Measurements from ENCODE around the gene MAP3K20. TPM values are rescaled to one million over a fixed set of nuclear protein-coding genes. Genes with fewer than 3 reads are reported as not detected.
"Not testable (repeated sequence)": the region's sequence is repeated elsewhere in the genome, so short reads cannot be mapped to it uniquely, and the experiment has no call there.

Gene MAP3K20
- total RNA-seq, 3 donors from 2014 or later, result 34.8 to 67.0 (median 42.9) TPM

DNA sequence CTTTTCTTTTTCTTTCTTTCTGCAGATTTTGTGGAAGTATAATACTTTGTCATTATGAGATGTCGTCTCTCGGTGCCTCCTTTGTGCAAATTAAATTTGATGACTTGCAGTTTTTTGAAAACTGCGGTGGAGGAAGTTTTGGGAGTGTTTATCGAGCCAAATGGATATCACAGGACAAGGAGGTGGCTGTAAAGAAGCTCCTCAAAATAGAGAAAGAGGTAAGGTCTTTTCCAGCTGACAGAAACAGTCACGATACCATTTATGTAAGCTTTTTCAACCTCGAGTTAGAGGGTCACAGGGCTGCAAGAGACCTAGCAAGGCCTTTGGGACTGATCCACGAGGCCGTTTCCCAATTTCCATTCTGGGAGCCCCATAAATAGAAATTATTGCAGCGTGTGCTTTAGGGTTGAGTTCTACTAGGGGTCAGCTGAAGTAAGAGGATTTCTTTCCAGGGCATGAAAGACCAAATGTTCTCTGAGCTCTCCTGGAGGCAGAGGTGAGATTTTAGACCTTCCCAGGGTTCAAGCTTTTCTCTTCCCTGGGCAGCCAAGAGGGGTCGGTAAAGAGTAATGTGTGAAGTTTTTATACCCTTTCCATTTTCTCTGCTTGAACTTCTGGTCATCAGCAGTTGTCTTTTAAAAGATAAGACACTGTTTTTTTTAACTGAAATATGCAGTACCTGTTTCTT is 15.5 kb downstream of the MAP3K20 start:
- H3K9me3 ChIP-seq, result no peaks in the 10 kb centered on the region
- no peak for TF ChIP-seq POLR2AphosphoS5 (IDR thresholded peaks at IDR 0.05)
- TF ChIP-seq CTCF (IDR thresholded peaks at IDR 0.05), result no peak
- no peak for TF ChIP-seq POLR2A (IDR thresholded peaks at IDR 0.05)
- H3K36me3 ChIP-seq, result no peaks in the 10 kb centered on the region
- H3K4me1 ChIP-seq, result peaks cover 0 to 4% of the 10 kb centered on the region in 2 donors
- no peaks in the 10 kb centered on the region for H3K27me3 ChIP-seq
- no peak for DNase-seq (ENCODE audit: low spot score in 2 of 2)
- intact Hi-C loops (cut with DNase I; ENCODE audit: low total_unique reads), result no loop called here
- H3K27ac ChIP-seq, result peak overlapping the region; percentile 35 to 50
- H3K4me3 ChIP-seq, result no peak overlapping the region

- Histone ChIP-seq H3K4me1 (peaks cover 0 to 4% of the 10 kb centered on the region in 2 donors), H3K27ac (peak overlapping the region; percentile 35 to 50), H3K36me3 (no peaks in the 10 kb centered on the region), H3K9me3 (no peaks in the 10 kb centered on the region), H3K4me3 (no peak overlapping the region), H3K27me3 (no peaks in the 10 kb centered on the region)
- DNase-seq (ENCODE audit: low spot score in 2 of 2), result no peak
- TF ChIP-seq POLR2A (IDR thresholded peaks at IDR 0.05), result no peak
- TF ChIP-seq POLR2AphosphoS5 (IDR thresholded peaks at IDR 0.05), result no peak
- TF ChIP-seq CTCF (IDR thresholded peaks at IDR 0.05), result no peak
- intact Hi-C loops (cut with DNase I; ENCODE audit: low total_unique reads), result no loop called here
These were observed 16.3 kb downstream of the MAP3K20 start for GRCh38 chr2:173091910-173092309.

DNA sequence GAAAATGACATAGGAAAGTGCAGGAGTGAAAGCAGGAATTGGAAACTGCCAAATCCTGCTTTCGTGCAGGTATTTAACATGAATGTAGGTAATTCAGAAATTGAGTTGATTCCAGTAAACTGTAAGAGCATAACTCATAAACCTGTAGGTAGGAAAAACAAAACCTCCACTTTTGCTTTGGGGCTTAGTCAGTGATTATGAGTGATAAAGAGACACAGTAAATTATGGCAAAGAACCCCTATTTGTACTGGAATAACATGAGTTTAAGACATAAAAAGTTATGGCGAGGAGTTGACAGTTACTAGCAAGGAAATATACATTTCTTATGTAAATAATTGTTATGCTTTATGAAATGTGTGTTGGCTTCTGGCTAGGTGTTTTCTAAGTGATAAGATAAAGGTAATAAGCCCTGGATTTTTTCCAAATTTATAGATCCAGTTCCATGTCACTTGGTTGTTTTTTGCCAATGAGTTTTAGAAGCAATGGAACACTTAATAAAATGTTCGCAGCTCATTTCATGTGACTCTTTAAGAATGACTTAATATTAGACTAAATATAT is 17.3 kb downstream of the MAP3K20 start:
- TF ChIP-seq POLR2AphosphoS5 (IDR thresholded peaks at IDR 0.05) (no peak), CTCF (IDR thresholded peaks at IDR 0.05) (no peak), POLR2A (IDR thresholded peaks at IDR 0.05) (no peak)
- no peaks in the 10 kb centered on the region for H3K36me3 ChIP-seq
- intact Hi-C loops (cut with DNase I; ENCODE audit: low total_unique reads), result no loop called here
- H3K4me3 ChIP-seq, result no peak overlapping the region
- H3K27me3 ChIP-seq, result no peaks in the 10 kb centered on the region
- H3K4me1 ChIP-seq, result peaks cover 0 to 4% of the 10 kb centered on the region in 2 donors
- H3K9me3 ChIP-seq, result no peaks in the 10 kb centered on the region
- H3K27ac ChIP-seq, result no peak overlapping the region
- DNase-seq (ENCODE audit: low spot score in 2 of 2), result no peak

- DNase-seq (ENCODE audit: low spot score in 2 of 2); H3K4me1 ChIP-seq; H3K27me3 ChIP-seq; intact Hi-C loops (cut with DNase I; ENCODE audit: low total_unique reads); H3K27ac ChIP-seq; H3K4me3 ChIP-seq; H3K36me3 ChIP-seq; H3K9me3 ChIP-seq: not testable (repeated sequence)
These were observed 18.0 kb downstream of the MAP3K20 start for GRCh38 chr2:173093617-173094016.

GRCh38 chr2:173094731-173095130 is 19.1 kb downstream of the MAP3K20 start:
- Histone ChIP-seq H3K27ac (no peak overlapping the region), H3K4me1 (peaks cover 0 to 4% of the 10 kb centered on the region in 2 donors), H3K9me3 (no peaks in the 10 kb centered on the region), H3K27me3 (no peaks in the 10 kb centered on the region), H3K4me3 (no peak overlapping the region), H3K36me3 (no peaks in the 10 kb centered on the region)
- DNase-seq (ENCODE audit: low spot score in 2 of 2), result no peak
- TF ChIP-seq POLR2A (IDR thresholded peaks at IDR 0.05), result no peak
- TF ChIP-seq POLR2AphosphoS5 (IDR thresholded peaks at IDR 0.05), result no peak
- no peak for TF ChIP-seq CTCF (IDR thresholded peaks at IDR 0.05)
- intact Hi-C loops (cut with DNase I; ENCODE audit: low total_unique reads), result no loop called here
